GM12878 (cell line): ENCODE results near the gene RASGRP3. TPM values are rescaled to one million over a fixed set of nuclear protein-coding genes. Genes with fewer than 3 reads are reported as not detected.

ENCODE experiments used
- ATAC-seq: fragments of 200-7000 bp; cut with Tn5 transposase; 3 replicates; pipeline ENCODE4 v1.9.1; 2020; ENCODE audit warnings: mild to moderate bottlenecking, moderate library complexity
- BruUV-seq: library from RNA; stranded (reverse); fragments of 400-500 nt; replicated peaks from 2 replicates; lab custom pipeline; 2021; lab: Mats Ljungman, UMichigan
- CTCF ChIA-PET: fragments of 300-600 bp; sonication (Branson Sonifier 250); formaldehyde crosslinking; extraction: SDS; loops from one replicate; lab custom pipeline; 2021; ENCODE audit warnings: inconsistent platforms; lab: Yijun Ruan, JAX
- POLR2A ChIA-PET: fragments of 350-600 bp; formaldehyde crosslinking; extraction: SDS; loops from one replicate; lab custom pipeline; 2021; ENCODE audit warnings: inconsistent platforms; lab: Charles Lee
- RAD21 ChIA-PET: fragments of 300-600 bp; sonication (Branson Sonifier 250); formaldehyde crosslinking; loops from one replicate; lab custom pipeline; 2023; ENCODE audit warnings: antibody characterized with exemption; ENCODE audit not compliant: unreplicated experiment; lab: Charles Lee
- SMC1A ChIA-PET: fragments of 300-600 bp; sonication (Branson Sonifier 250); formaldehyde crosslinking; loops from one replicate; lab custom pipeline; 2023; ENCODE audit not compliant: unreplicated experiment, uncharacterized antibody; lab: Charles Lee
- DNase-seq: peaks from one replicate; pipeline ENCODE4 v3.0.0-alpha.2; 2011; ENCODE audit warnings: low read depth, low spot score
- FAIRE-seq: peaks from 3 replicates; lab custom pipeline; 2011; peaks lifted over from hg19 to GRCh38; lab: Jason Lieb, UNC
- H2AFZ ChIP-seq: 2 replicates; pipeline ENCODE4 v1.6.0; 2011; ENCODE audit warnings: low read depth, low read length, control low read depth; ENCODE audit not compliant: control insufficient read depth
- H3K27ac ChIP-seq: 2 replicates; pipeline ENCODE4 v1.5.1; 2011; ENCODE audit warnings: control low read depth; ENCODE audit not compliant: control insufficient read depth, insufficient read depth
- H3K27me3 ChIP-seq, 2 experiments: replicated peaks in 1 of 2; 2 replicates each; pipeline versions ENCODE4 v1.6.0 to v1.6.1; 2011; ENCODE audit warnings: low read length in 1 of 2; ENCODE audit not compliant: control insufficient read depth in 2 of 2, insufficient read depth in 2 of 2
- H3K36me3 ChIP-seq, 2 experiments: 2 replicates each; pipeline ENCODE4 v1.5.1; 2011; ENCODE audit warnings: low read length in 1 of 2; ENCODE audit not compliant: control insufficient read depth in 2 of 2, insufficient read depth in 2 of 2
- H3K4me1 ChIP-seq: 2 replicates; pipeline ENCODE4 v1.6.1; 2011; ENCODE audit warnings: mild to moderate bottlenecking, low read length, moderate library complexity, mixed read lengths; ENCODE audit not compliant: control insufficient read depth, insufficient read depth
- H3K4me2 ChIP-seq: 2 replicates; pipeline ENCODE4 v1.6.0; 2011; ENCODE audit warnings: control low read depth; ENCODE audit not compliant: control insufficient read depth, insufficient read depth
- H3K4me3 ChIP-seq: fragments of 200-600 bp; sonication (generic); 2 replicates; pipeline ENCODE4 v1.5.1; 2016
- H3K79me2 ChIP-seq: 2 replicates; pipeline ENCODE4 v1.6.0; 2011; ENCODE audit warnings: low read length; ENCODE audit not compliant: control insufficient read depth, insufficient read depth
- H3K9ac ChIP-seq: 2 replicates; pipeline ENCODE4 v1.8.0; 2011; ENCODE audit warnings: low read length, control low read depth, mixed read lengths; ENCODE audit not compliant: control insufficient read depth, insufficient read depth
- H3K9me3 ChIP-seq: replicated peaks from 3 replicates; pipeline ENCODE4 v1.5.1; 2011; ENCODE audit warnings: mild to moderate bottlenecking, low read length; ENCODE audit not compliant: control insufficient read depth, insufficient read depth
- H4K20me1 ChIP-seq: 2 replicates; pipeline ENCODE4 v1.6.0; 2011; ENCODE audit not compliant: control insufficient read depth, insufficient read depth
- BMI1 ChIP-seq: fragments of 450-650 bp; IDR thresholded peaks from 2 replicates; pipeline ENCODE4 v1.6.1; 2016; ENCODE audit warnings: mild to moderate bottlenecking, moderate library complexity, borderline replicate concordance
- ETV6 ChIP-seq, 2 experiments: fragments of 450-650 bp in 1 of 2; IDR thresholded peaks in 1 of 2; conservative IDR thresholded peaks in 1 of 2; 2 replicates each; pipeline ENCODE4 v1.6.1; 2014; ENCODE audit warnings: antibody characterized with exemption in 1 of 2, borderline replicate concordance in 1 of 2, low read depth in 1 of 2, mild to moderate bottlenecking in 1 of 2, moderate library complexity in 1 of 2
- FOXK2 ChIP-seq: fragments of 450-650 bp; IDR thresholded peaks from 2 replicates; pipeline ENCODE4 v1.6.1; 2017; ENCODE audit warnings: mild to moderate bottlenecking, moderate library complexity
- IKZF2 ChIP-seq, 2 experiments: fragments of 450-650 bp; IDR thresholded peaks; 2 replicates each; pipeline ENCODE4 v1.6.1; 2017; ENCODE audit warnings: mild to moderate bottlenecking in 2 of 2, moderate library complexity in 2 of 2
- LARP7 ChIP-seq: fragments of 450-650 bp; IDR thresholded peaks from 2 replicates; pipeline ENCODE4 v1.6.1; 2017; ENCODE audit warnings: mild to moderate bottlenecking
- MYC ChIP-seq: IDR thresholded peaks from 2 replicates; pipeline ENCODE4 v1.6.1; 2011; ENCODE audit warnings: mild to moderate bottlenecking, low read length, moderate library complexity, inconsistent platforms; ENCODE audit not compliant: insufficient read depth, insufficient replicate concordance, insufficient read length, severe bottlenecking
- NFXL1 ChIP-seq: fragments of 450-650 bp; IDR thresholded peaks from 2 replicates; pipeline ENCODE4 v1.6.1; 2017; ENCODE audit warnings: antibody characterized with exemption, mild to moderate bottlenecking, borderline replicate concordance
- SREBF1 ChIP-seq: IDR thresholded peaks from 2 replicates; pipeline ENCODE4 v1.6.1; 2012; ENCODE audit warnings: mild to moderate bottlenecking, low read length
- SUPT20H ChIP-seq: IDR thresholded peaks from 2 replicates; pipeline ENCODE4 v1.6.1; 2011; ENCODE audit warnings: low read depth, mild to moderate bottlenecking, low read length, moderate library complexity, borderline replicate concordance; ENCODE audit not compliant: control insufficient read depth
- YBX1 ChIP-seq: fragments of 450-650 bp; IDR thresholded peaks from 2 replicates; pipeline ENCODE4 v1.6.1; 2016; ENCODE audit warnings: antibody characterized with exemption
- YY1 ChIP-seq: IDR thresholded peaks from 2 replicates; pipeline ENCODE4 v1.6.1; 2011; ENCODE audit warnings: low read depth, mild to moderate bottlenecking, low read length
- WGBS: methylation state at CpG from one replicate; pipeline ENCODE4 v1.1.6; 2016; ENCODE audit warnings: low lambda C conversion rate; ENCODE audit not compliant: insufficient replicate concordance, insufficient coverage; ENCODE audit errors: missing lambda C conversion rate; 5-methylcytosine and 5-hydroxymethylcytosine counted together
- in situ Hi-C: fragments of 300-500 bp; cut with MboI; formaldehyde crosslinking; loops from 9 replicates; pipeline ENCODE4 v1.14.3; 2018; ENCODE audit warnings: mixed read lengths
- intact Hi-C: fragments of 100-400 bp; cut with micrococcal nuclease; formaldehyde crosslinking; loops from one replicate; pipeline ENCODE4 v1.14.2; 2022; ENCODE audit not compliant: unreplicated experiment
- polyA plus RNA-seq, 11 experiments: library from polyadenylated mRNA; depleted of rRNA in 4 of 11; unstranded in 6 of 11; stranded (reverse) in 5 of 11; fragments of >200 nt; fragmentation: Nextera tagmentation in 4 of 11; fragmentation: Illumina TruSeq in 1 of 11; extraction: Ambion mirVana in 4 of 11; extraction: Trizol in 1 of 11; gene quantifications; 1 replicate in 1 of 11; 2 replicates in 10 of 11; pipeline versions ENCODE4 v1.2.1 to v1.2.3, GENCODE V29; 2011 to 2016; ENCODE audit warnings: inconsistent platforms in 2 of 11, missing spikeins in 2 of 11, low read depth in 1 of 11
- total RNA-seq, 4 experiments: library from RNA; depleted of rRNA in 3 of 4; stranded (reverse); fragments of >200 nt in 3 of 4; fragmentation: Illumina TruSeq in 1 of 4; extraction: Trizol in 1 of 4; gene quantifications; 2 replicates each; pipeline versions ENCODE4 v1.2.1 to v1.2.3, GENCODE V29; 2013 to 2021
- TF ChIP-seq, protein P1 (sequence below): fragments of 450-650 bp; IDR thresholded peaks from 2 replicates; pipeline ENCODE4 v1.6.1; 2018; ENCODE audit warnings: borderline replicate concordance, mild to moderate bottlenecking; ENCODE audit not compliant: partially characterized antibody
- TF ChIP-seq, protein P2 (sequence below): IDR thresholded peaks from 2 replicates; pipeline ENCODE4 v1.6.1; 2012; ENCODE audit warnings: mild to moderate bottlenecking, low read depth, low read length

The RASGRP3 gene
- total and polyA plus RNA-seq, 10 of the 15 experiments (the other 5 are each of a cell fraction or from before 2014, with no cell fraction given) = 31.6 to 106 (median 64.7) TPM

DNA sequence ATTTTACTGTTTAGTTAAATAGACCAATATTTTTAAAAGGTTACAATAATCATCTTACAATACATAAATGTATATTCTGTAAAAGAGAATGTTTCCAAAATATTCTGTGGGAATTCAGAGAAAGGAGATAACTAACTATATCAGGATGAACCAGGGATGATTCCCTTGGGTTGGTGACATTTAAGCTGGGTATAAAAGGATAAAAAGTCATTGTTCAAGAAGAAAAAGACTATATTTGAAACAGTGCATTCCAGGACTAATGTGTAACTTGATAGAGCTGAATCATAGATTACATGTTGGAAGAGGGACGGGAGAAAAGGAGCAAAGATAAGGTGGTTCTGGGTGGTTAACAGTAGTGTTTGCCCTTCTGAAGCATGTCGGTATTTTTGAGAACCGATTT lies 10.1 kb downstream of the RASGRP3 start:
- ChIA-PET CTCF (interaction anchor here (2.0 to 2.8 kb wide), 3 partner anchors 7 to 10 kb away, joined by 6 to 13 read pairs (median 11); partner anchors contain the start of gene RASGRP3), POLR2A (interaction anchor here (1.1 kb wide), 1 partner anchor 9 kb away, joined by 6 read pairs; no protein-coding TSS in a partner anchor), RAD21 (interaction anchor here (15.9 kb wide), 1 partner anchor 7 kb away, joined by 222 read pairs; the partner anchor contains the start of gene RASGRP3), SMC1A (interaction anchor here (2.4 to 4.2 kb wide), 3 partner anchors 10 to 42 kb away, joined by 9 to 32 read pairs (median 19); partner anchors contain the start of gene RASGRP3)
- Histone ChIP-seq H3K4me3 (no peak overlapping the region), H3K9ac (no peak overlapping the region), H3K4me1 (peaks cover 63% of the 10 kb centered on the region), H3K9me3 (peaks cover 8% of the 10 kb centered on the region; the same call in 2 of the 3 replicates), H4K20me1 (no peaks in the 10 kb centered on the region), H3K4me2 (no peak overlapping the region), H2AFZ (no peak overlapping the region), H3K36me3 (peaks cover 0 to 7% of the 10 kb centered on the region in 2 experiments; a peak in 3 of 4 replicates), H3K27ac (peak overlapping the region; percentile 27; the same call in 1 of the 2 replicates), H3K79me2 (peaks cover 93% of the 10 kb centered on the region), H3K27me3 (no peaks in the 10 kb centered on the region)
- TF ChIP-seq LARP7 (no peak), FOXK2 (no peak), SUPT20H (no peak), NFXL1 (no peak), ETV6 (conservative IDR thresholded peaks at IDR 0.05 in 1 of 2, IDR thresholded peaks at IDR 0.05 in 1 of 2; ENCODE audit: borderline replicate concordance in 1 of 2, low read depth in 1 of 2) (no peak), YBX1 (no peak), IKZF2 (IDR thresholded peaks at IDR 0.05) (no peak), YY1 (no peak), SREBF1 (no peak), MYC (no peak), BMI1 (no peak)
- TF ChIP-seq, protein P1, sequence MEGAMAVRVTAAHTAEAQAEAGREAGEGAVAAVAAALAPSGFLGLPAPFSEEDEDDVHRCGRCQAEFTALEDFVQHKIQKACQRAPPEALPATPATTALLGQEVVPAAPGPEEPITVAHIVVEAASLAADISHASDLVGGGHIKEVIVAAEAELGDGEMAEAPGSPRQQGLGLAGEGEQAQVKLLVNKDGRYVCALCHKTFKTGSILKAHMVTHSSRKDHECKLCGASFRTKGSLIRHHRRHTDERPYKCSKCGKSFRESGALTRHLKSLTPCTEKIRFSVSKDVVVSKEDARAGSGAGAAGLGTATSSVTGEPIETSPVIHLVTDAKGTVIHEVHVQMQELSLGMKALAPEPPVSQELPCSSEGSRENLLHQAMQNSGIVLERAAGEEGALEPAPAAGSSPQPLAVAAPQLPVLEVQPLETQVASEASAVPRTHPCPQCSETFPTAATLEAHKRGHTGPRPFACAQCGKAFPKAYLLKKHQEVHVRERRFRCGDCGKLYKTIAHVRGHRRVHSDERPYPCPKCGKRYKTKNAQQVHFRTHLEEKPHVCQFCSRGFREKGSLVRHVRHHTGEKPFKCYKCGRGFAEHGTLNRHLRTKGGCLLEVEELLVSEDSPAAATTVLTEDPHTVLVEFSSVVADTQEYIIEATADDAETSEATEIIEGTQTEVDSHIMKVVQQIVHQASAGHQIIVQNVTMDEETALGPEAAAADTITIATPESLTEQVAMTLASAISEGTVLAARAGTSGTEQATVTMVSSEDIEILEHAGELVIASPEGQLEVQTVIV = no peak
- TF ChIP-seq, protein P2, sequence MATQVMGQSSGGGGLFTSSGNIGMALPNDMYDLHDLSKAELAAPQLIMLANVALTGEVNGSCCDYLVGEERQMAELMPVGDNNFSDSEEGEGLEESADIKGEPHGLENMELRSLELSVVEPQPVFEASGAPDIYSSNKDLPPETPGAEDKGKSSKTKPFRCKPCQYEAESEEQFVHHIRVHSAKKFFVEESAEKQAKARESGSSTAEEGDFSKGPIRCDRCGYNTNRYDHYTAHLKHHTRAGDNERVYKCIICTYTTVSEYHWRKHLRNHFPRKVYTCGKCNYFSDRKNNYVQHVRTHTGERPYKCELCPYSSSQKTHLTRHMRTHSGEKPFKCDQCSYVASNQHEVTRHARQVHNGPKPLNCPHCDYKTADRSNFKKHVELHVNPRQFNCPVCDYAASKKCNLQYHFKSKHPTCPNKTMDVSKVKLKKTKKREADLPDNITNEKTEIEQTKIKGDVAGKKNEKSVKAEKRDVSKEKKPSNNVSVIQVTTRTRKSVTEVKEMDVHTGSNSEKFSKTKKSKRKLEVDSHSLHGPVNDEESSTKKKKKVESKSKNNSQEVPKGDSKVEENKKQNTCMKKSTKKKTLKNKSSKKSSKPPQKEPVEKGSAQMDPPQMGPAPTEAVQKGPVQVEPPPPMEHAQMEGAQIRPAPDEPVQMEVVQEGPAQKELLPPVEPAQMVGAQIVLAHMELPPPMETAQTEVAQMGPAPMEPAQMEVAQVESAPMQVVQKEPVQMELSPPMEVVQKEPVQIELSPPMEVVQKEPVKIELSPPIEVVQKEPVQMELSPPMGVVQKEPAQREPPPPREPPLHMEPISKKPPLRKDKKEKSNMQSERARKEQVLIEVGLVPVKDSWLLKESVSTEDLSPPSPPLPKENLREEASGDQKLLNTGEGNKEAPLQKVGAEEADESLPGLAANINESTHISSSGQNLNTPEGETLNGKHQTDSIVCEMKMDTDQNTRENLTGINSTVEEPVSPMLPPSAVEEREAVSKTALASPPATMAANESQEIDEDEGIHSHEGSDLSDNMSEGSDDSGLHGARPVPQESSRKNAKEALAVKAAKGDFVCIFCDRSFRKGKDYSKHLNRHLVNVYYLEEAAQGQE = no peak
- ATAC-seq (no peak), DNase-seq (no peak), FAIRE-seq (no peak)
- WGBS = 96% methylated on average over 3 of the region's 3 CpGs
- in situ Hi-C loops = loop anchor here (25.0 kb wide), 1 partner anchor 1201 kb away; no protein-coding TSS in a partner anchor
- BruUV-seq = no TSS peak
- intact Hi-C loops = loop anchor here (10.0 kb wide), 1 partner anchor 1198 kb away; no protein-coding TSS in a partner anchor
